ENCODE measurements around the gene NUP93. TPM values are rescaled to one million over a fixed set of nuclear protein-coding genes. Genes with fewer than 3 reads are reported as not detected.
A peak's percentile ranks its signal among the peaks of the same experiment; 100 is the strongest.

NUP93 gene
- total and polyA plus RNA-seq, 9 of the 15 experiments (the other 6 are each of a cell fraction or from before 2014, with no cell fraction given): 92.0 to 162 (median 121) TPM

DNA sequence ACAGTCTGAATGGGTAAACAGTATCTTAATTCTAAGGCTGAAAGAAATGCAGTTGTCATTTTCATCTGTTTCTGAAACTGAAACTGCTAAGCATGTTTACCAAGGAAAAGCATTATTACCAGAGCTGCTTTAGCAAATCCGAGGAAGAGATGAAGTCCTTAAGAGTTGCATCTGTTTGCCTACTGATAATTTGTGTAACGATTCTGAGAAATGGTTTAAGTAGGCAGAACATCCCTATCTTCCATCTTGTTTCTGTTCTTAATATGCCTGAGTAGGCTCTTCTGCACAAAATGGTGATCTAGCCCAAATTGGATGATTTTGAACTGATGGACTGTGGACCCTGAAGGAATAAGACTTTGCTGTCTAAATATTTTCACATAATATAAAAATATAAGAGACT, 34.9 kb downstream of the NUP93 start (continued):
- TF ChIP-seq PCBP1 (IDR thresholded peaks at IDR 0.05; ENCODE audit: low read depth, low read length, poor library complexity, severe bottlenecking) (no peak), ATF7 (IDR thresholded peaks at IDR 0.05) (no peak), ZNF79 (CRISPR knock-in tag; IDR thresholded peaks at IDR 0.05; ENCODE audit: low read depth) (no peak), ZNF23 (CRISPR knock-in tag; IDR thresholded peaks at IDR 0.05) (no peak), POLR2G (IDR thresholded peaks at IDR 0.05; ENCODE audit: low read depth, low read length) (no peak), YY1 (IDR thresholded peaks at IDR 0.05; ENCODE audit: borderline replicate concordance in 1 of 3, control insufficient read depth in 1 of 3, extremely low read depth in 1 of 3, insufficient read depth in 3 of 3, insufficient read length in 1 of 3, insufficient replicate concordance in 2 of 3, low read depth in 1 of 3, low read length in 2 of 3) (peak in 1 of 3 experiments; percentile 77), SNIP1 (IDR thresholded peaks at IDR 0.05; ENCODE audit: low read depth) (no peak), FOXA3 (CRISPR knock-in tag; conservative IDR thresholded peaks at IDR 0.05 in 1 of 2, IDR thresholded peaks at IDR 0.05 in 1 of 2) (peak in 1 of 2 experiments; percentile 55; a peak in 2 of 4 replicates), CBX2 (IDR thresholded peaks at IDR 0.05; ENCODE audit: insufficient read depth, low read length, poor library complexity, severe bottlenecking) (no peak), ZNF75A (CRISPR knock-in tag; IDR thresholded peaks at IDR 0.05) (no peak), STAT5B (CRISPR knock-in tag; IDR thresholded peaks at IDR 0.05) (no peak), ZNF436 (CRISPR knock-in tag; IDR thresholded peaks at IDR 0.05) (no peak), ZNF41 (CRISPR knock-in tag; conservative IDR thresholded peaks at IDR 0.05) (no peak)
- TF ChIP-seq, protein P1, sequence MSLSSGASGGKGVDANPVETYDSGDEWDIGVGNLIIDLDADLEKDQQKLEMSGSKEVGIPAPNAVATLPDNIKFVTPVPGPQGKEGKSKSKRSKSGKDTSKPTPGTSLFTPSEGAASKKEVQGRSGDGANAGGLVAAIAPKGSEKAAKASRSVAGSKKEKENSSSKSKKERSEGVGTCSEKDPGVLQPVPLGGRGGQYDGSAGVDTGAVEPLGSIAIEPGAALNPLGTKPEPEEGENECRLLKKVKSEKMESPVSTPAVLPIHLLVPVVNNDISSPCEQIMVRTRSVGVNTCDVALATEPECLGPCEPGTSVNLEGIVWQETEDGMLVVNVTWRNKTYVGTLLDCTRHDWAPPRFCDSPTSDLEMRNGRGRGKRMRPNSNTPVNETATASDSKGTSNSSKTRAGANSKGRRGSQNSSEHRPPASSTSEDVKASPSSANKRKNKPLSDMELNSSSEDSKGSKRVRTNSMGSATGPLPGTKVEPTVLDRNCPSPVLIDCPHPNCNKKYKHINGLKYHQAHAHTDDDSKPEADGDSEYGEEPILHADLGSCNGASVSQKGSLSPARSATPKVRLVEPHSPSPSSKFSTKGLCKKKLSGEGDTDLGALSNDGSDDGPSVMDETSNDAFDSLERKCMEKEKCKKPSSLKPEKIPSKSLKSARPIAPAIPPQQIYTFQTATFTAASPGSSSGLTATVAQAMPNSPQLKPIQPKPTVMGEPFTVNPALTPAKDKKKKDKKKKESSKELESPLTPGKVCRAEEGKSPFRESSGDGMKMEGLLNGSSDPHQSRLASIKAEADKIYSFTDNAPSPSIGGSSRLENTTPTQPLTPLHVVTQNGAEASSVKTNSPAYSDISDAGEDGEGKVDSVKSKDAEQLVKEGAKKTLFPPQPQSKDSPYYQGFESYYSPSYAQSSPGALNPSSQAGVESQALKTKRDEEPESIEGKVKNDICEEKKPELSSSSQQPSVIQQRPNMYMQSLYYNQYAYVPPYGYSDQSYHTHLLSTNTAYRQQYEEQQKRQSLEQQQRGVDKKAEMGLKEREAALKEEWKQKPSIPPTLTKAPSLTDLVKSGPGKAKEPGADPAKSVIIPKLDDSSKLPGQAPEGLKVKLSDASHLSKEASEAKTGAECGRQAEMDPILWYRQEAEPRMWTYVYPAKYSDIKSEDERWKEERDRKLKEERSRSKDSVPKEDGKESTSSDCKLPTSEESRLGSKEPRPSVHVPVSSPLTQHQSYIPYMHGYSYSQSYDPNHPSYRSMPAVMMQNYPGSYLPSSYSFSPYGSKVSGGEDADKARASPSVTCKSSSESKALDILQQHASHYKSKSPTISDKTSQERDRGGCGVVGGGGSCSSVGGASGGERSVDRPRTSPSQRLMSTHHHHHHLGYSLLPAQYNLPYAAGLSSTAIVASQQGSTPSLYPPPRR (CRISPR knock-in tag; IDR thresholded peaks at IDR 0.05; ENCODE audit: borderline replicate concordance): no peak
- TF ChIP-seq, protein P2, sequence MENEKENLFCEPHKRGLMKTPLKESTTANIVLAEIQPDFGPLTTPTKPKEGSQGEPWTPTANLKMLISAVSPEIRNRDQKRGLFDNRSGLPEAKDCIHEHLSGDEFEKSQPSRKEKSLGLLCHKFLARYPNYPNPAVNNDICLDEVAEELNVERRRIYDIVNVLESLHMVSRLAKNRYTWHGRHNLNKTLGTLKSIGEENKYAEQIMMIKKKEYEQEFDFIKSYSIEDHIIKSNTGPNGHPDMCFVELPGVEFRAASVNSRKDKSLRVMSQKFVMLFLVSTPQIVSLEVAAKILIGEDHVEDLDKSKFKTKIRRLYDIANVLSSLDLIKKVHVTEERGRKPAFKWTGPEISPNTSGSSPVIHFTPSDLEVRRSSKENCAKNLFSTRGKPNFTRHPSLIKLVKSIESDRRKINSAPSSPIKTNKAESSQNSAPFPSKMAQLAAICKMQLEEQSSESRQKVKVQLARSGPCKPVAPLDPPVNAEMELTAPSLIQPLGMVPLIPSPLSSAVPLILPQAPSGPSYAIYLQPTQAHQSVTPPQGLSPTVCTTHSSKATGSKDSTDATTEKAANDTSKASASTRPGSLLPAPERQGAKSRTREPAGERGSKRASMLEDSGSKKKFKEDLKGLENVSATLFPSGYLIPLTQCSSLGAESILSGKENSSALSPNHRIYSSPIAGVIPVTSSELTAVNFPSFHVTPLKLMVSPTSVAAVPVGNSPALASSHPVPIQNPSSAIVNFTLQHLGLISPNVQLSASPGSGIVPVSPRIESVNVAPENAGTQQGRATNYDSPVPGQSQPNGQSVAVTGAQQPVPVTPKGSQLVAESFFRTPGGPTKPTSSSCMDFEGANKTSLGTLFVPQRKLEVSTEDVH (IDR thresholded peaks at IDR 0.05; ENCODE audit: low read depth, partially characterized antibody): no peak
- TF ChIP-seq, protein P3, sequence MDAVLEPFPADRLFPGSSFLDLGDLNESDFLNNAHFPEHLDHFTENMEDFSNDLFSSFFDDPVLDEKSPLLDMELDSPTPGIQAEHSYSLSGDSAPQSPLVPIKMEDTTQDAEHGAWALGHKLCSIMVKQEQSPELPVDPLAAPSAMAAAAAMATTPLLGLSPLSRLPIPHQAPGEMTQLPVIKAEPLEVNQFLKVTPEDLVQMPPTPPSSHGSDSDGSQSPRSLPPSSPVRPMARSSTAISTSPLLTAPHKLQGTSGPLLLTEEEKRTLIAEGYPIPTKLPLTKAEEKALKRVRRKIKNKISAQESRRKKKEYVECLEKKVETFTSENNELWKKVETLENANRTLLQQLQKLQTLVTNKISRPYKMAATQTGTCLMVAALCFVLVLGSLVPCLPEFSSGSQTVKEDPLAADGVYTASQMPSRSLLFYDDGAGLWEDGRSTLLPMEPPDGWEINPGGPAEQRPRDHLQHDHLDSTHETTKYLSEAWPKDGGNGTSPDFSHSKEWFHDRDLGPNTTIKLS (IDR thresholded peaks at IDR 0.05; ENCODE audit: borderline replicate concordance, low read depth): no peak
- TF ChIP-seq, protein P4, sequence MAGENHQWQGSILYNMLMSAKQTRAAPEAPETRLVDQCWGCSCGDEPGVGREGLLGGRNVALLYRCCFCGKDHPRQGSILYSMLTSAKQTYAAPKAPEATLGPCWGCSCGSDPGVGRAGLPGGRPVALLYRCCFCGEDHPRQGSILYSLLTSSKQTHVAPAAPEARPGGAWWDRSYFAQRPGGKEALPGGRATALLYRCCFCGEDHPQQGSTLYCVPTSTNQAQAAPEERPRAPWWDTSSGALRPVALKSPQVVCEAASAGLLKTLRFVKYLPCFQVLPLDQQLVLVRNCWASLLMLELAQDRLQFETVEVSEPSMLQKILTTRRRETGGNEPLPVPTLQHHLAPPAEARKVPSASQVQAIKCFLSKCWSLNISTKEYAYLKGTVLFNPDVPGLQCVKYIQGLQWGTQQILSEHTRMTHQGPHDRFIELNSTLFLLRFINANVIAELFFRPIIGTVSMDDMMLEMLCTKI (IDR thresholded peaks at IDR 0.05; ENCODE audit: partially characterized antibody): no peak

Measured in K562 (cell line).